Skeletal muscle satellite cell (primary cell): ENCODE measurements around the gene ATXN1.
"Not testable (repeated sequence)": the region's sequence is repeated elsewhere in the genome, so short reads cannot be mapped to it uniquely, and the experiment has no call there.

Experiments used
- H3K27me3 ChIP-seq: 2 replicates; pipeline ENCODE4 v1.7.0; 2013; ENCODE audit warnings: low read length; ENCODE audit not compliant: control insufficient read depth, insufficient read depth
- H3K36me3 ChIP-seq: 2 replicates; pipeline ENCODE4 v1.7.0; 2013; ENCODE audit warnings: mild to moderate bottlenecking, control low read depth, low read length; ENCODE audit not compliant: insufficient read depth
- H3K4me1 ChIP-seq: 2 replicates; pipeline ENCODE4 v1.7.0; 2013; ENCODE audit warnings: low read length; ENCODE audit not compliant: control insufficient read depth, insufficient read depth
- H3K4me2 ChIP-seq: 2 replicates; pipeline ENCODE4 v1.7.0; 2013; ENCODE audit warnings: mild to moderate bottlenecking, low read length
- H3K4me3 ChIP-seq: 2 replicates; pipeline ENCODE4 v1.7.0; 2013; ENCODE audit warnings: low read length
- H3K9ac ChIP-seq: 2 replicates; pipeline ENCODE4 v1.7.0; 2013; ENCODE audit warnings: mild to moderate bottlenecking, low read depth, low read length, moderate library complexity
- H3K9me3 ChIP-seq: replicated peaks from 2 replicates; pipeline ENCODE4 v1.7.0; 2013; ENCODE audit warnings: mild to moderate bottlenecking, control low read depth, low read length

The ATXN1 gene

DNA sequence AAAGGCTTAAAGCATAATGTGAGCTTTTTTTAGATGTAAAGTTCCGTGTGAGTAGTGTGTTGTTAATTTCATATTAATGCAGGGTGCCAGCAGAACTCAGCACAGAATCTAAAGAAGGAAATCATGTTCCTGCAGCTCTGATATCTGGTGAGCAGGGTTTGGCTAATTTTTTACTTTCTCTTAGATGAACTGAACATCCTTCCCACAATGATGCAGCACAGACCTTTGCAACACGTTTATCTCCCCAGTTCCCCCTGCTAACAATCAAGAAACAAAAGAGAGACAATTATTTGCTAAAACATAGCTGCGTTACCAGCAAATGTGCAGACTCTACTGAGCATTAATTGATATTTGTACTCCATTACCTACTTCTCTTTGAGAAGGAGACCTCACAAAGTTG lies 39.1 kb upstream of the ATXN1 start:
- Histone ChIP-seq H3K4me1 (peaks cover 4% of the 10 kb centered on the region), H3K36me3 (no peaks in the 10 kb centered on the region), H3K9ac (no peak overlapping the region), H3K4me2 (no peak overlapping the region), H3K4me3 (no peak overlapping the region), H3K27me3 (no peaks in the 10 kb centered on the region), H3K9me3 (no peaks in the 10 kb centered on the region)

DNA sequence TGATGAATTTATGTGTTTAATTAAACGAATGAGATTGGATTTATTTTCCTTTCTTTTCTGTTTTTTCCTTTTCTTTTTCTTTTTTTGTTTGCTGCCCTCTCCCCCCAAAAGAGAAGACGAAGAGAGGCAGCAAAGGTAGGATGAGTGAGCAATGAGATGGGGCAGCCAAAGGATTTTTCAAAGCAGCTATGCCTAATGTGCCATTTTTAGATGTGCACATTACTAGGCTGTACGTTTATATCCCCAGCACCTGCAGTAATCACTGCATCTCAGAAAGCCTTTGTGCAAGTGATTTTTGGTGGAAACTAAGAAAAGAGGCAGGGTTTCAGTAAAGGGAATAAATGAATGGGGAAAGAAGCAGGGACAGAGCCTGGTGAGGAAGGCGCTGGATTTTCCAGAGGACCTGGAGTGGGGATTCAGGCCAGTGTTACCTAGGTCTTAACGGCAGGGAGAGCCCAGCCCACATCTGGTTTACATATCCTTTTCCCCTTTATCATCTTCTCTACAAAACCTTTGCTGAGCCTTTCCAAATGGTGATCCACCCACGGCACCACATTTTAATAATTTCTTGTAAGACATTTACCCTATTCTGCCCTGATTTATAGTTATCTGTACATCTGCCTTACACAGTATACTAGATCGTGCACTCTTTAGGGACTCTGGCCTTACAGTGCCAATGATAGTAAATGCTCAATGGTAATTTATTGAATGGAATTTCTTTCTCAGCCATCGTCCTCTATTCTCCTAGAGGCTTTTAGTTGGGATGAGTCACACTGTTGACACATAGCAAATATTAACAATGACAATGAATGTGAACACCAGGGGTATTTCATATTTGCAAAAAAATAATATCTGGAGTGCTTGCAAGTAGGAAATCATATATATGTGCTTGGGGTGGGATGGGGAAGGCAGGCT lies 38.3 kb upstream of the ATXN1 start:
- no peak overlapping the region for H3K4me2 ChIP-seq
- H3K4me3 ChIP-seq: no peak overlapping the region
- no peak overlapping the region for H3K9ac ChIP-seq
- H3K4me1 ChIP-seq: peaks cover 4% of the 10 kb centered on the region
- H3K27me3 ChIP-seq: no peaks in the 10 kb centered on the region
- no peaks in the 10 kb centered on the region for H3K9me3 ChIP-seq
- H3K36me3 ChIP-seq: no peaks in the 10 kb centered on the region

DNA sequence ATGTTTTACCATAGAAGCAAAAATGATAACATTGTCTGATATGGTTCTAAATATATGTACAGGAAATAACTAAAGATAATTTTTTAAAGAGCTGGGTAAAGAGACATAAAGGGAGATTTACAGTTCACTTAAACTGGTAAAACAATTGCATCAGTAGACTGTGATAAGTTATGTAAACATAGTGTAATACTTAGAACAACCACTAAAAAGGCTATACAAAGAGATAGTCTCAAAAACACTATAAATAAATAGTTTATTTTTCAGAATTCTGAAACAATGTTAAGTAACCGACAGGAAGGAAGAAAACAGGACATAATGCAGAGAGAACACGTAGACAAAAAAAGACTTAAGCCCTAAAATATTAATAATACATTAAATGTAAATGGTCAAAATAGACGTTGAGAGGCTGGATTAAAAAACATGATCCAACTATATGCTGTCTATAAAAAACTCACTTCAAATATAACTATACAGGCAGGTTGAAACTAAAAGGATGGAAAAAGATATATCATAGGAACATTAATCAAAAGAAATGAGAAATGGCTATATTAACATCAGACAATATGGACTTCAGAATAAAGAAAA lies 32.7 kb upstream of the ATXN1 start:
- Histone ChIP-seq H3K4me3 (no peak overlapping the region), H3K9ac (no peak overlapping the region), H3K4me2 (no peak overlapping the region), H3K36me3 (no peaks in the 10 kb centered on the region), H3K27me3 (no peaks in the 10 kb centered on the region), H3K9me3 (no peaks in the 10 kb centered on the region), H3K4me1 (no peaks in the 10 kb centered on the region)

DNA sequence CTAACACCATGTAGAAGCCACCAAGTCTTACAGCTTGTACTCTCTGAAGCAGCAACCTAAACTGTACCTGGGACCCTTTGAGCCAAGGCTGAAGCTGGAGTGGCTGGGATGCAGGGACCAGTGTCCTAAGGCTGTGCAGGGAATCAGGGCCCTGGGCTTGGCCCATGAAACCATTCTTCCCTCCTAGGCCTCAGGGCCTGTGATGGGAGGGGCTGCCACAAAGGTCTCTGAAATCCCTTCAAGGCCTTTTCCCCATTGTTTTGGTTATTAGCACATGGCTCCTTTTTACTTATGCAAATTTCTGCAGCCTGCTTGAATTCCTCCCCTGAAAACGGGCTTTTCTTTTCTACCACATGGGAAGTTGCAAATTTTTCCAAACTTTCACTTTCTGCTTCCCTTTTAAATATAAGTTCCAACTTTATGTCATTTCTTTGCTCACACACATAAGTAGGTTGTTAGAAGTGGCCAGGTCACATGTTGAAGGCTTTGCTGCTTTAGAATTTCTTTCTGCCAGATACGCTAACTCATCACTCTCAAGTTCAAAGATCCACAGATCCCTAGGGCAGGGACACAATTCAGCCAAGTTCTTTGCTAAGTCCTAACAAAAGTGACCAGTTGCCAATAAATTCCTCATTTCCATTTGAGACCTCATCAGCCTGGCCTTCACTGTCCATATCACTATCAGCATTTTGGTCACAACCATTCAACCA lies 28.2 kb upstream of the ATXN1 start:
- H3K4me3 ChIP-seq: no peak overlapping the region
- H3K36me3 ChIP-seq: no peaks in the 10 kb centered on the region
- no peaks in the 10 kb centered on the region for H3K9me3 ChIP-seq
- H3K9ac ChIP-seq: no peak overlapping the region
- no peaks in the 10 kb centered on the region for H3K4me1 ChIP-seq
- H3K4me2 ChIP-seq: no peak overlapping the region
- no peaks in the 10 kb centered on the region for H3K27me3 ChIP-seq

DNA sequence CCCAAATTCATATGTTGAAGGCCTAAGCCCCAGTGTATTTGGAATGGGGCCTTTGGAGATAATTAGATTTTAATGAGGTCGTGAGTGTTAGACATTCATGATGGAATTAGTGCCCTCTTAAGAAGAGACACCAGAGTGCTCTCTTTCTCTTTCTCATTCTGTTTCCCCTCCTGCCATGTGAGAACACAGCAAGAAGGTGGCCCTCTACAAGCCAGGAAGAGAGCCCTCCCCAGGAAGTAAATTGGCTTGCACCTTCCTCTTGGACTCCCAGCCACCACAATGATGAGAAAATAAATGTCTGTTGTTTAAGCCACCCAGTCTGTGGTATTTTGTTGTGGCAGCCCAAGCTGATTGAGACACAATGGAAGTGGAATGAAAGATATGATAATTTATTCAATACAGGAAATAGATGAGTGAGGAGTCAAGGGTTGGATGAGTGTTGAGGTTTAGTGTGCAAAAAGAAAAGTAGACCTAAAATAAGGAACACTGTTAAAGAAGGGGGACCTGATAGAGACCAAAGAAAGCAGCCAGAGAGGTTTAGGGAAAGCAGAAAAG lies 25.9 kb upstream of the ATXN1 start:
- no peak overlapping the region for H3K4me3 ChIP-seq
- no peaks in the 10 kb centered on the region for H3K4me1 ChIP-seq
- H3K36me3 ChIP-seq: no peaks in the 10 kb centered on the region

DNA sequence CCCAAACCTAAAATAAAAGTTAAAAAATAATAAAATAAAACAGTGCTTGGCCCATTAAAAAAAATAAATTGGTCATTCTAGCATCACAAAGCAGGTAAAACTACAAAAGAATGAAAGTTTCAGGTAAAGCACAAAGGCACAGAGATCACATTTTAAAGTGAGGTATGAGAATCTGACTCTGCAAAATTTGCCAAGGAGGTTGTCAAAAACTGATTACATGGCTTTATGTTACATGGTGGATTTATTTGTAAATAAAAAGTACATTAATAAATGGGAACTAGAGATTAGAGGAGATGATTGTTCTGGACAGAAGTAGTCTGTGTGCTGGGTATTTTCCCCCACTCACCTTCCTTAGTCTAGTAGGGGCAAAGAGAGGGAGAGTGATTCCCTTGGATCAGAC lies 24.2 kb upstream of the ATXN1 start:
- H3K9me3 ChIP-seq: no peaks in the 10 kb centered on the region
- H3K4me1 ChIP-seq: no peaks in the 10 kb centered on the region
- no peaks in the 10 kb centered on the region for H3K27me3 ChIP-seq

More for the DNA sequence above, 25.9 kb upstream of the ATXN1 start:
- H3K27me3 ChIP-seq: no peaks in the 10 kb centered on the region
- H3K4me2 ChIP-seq: no peak overlapping the region
- no peaks in the 10 kb centered on the region for H3K9me3 ChIP-seq
- no peak overlapping the region for H3K9ac ChIP-seq

DNA sequence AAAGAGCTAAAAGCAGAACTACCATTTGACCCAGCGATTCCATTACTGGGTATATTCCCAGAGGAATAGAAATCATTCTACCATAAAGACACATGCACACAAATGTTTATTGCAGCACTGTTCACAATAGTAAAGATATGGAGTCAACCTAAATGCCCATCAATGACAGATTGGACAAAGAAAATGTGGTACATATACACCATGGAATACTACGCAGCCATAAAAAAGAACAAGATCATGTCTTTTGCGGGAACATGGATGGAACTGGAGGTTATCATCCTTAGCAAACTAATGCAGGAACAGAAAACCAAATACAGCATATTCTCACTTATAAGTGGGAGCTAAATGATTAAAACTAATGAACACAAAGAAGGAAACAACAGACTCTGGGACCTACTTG lies 23.7 kb upstream of the ATXN1 start:
- not testable (repeated sequence) for H3K27me3 ChIP-seq, H3K9me3 ChIP-seq

More for the DNA sequence above, 24.2 kb upstream of the ATXN1 start:
- Histone ChIP-seq H3K4me3 (no peak overlapping the region), H3K9ac (no peak overlapping the region), H3K36me3 (no peaks in the 10 kb centered on the region), H3K4me2 (no peak overlapping the region)

DNA sequence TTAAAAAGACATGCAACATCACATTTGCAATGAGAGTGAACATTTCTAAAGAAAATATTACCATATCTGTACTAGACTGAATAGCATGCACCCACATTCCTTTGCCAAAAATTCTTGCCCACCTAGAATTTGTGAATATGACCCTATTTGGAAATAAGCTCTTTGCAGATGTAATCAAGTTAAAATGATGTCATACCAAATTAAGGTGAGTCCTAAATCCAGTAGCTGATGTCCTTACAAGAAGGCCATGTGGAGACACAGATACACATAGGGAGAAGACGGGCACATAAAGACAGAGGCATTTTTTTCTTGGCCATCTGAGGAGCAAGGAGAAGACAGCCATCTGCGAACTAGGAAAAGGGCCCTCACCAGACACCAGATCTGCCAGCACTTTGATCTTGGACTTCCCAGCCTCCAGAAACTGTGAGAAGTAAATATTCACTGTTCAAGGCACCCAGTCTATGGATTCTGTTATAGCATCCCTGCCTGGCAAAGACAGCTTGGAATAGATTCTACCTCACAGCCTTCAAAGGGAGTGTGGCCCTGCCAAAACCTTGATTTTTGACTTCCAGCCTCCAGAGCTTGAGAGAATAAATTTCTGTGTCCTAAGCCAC lies 22.8 kb upstream of the ATXN1 start:
- Histone ChIP-seq H3K36me3 (no peaks in the 10 kb centered on the region), H3K9me3 (no peaks in the 10 kb centered on the region), H3K4me2 (no peak overlapping the region), H3K4me1 (no peaks in the 10 kb centered on the region), H3K27me3 (no peaks in the 10 kb centered on the region), H3K4me3 (no peak overlapping the region), H3K9ac (no peak overlapping the region)

More for the DNA sequence above, 23.7 kb upstream of the ATXN1 start:
- not testable (repeated sequence) for H3K4me1 ChIP-seq, H3K4me3 ChIP-seq, H3K36me3 ChIP-seq, H3K4me2 ChIP-seq, H3K9ac ChIP-seq

DNA sequence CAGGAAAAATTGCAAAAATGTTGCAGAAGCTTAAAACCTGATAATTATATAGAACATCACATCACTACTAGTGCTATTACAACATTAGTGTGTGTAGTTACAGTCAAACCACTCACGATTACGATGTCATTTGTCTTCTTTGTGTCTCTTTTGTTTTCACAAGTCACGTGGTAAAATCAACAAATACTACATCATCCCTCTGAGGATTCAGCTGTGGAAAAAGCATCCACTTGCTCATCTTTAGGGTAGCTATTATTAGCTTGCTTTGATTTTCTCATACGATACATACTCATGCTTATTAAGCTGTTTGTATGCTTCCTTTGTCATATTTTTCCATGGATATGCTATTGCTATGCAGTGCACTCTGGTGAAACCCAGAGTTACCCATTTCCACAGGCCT lies 22.2 kb upstream of the ATXN1 start:
- no peaks in the 10 kb centered on the region for H3K4me1 ChIP-seq
- no peaks in the 10 kb centered on the region for H3K36me3 ChIP-seq
- no peaks in the 10 kb centered on the region for H3K9me3 ChIP-seq
- H3K9ac ChIP-seq: no peak overlapping the region
- no peaks in the 10 kb centered on the region for H3K27me3 ChIP-seq
- H3K4me2 ChIP-seq: no peak overlapping the region
- H3K4me3 ChIP-seq: no peak overlapping the region

DNA sequence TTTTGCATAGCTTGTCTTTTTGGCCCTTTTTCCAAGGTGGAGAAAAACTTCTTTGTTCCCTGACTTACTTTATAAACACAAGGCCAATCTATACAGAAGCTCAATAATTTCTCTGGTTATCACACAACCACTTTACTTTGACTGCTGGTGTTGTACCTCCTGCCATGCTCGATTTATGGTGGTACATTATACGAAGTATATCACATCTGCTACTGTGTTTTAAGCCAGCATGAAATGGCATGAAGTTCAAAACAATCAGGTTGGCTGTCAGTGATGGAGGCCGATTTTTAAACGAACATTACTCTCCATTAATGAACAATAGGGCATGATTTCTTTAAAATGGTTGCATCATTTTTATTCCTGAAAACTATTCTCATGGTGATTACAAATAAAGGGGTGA lies 21.0 kb upstream of the ATXN1 start:
- Histone ChIP-seq H3K27me3 (no peaks in the 10 kb centered on the region), H3K36me3 (no peaks in the 10 kb centered on the region), H3K4me1 (no peaks in the 10 kb centered on the region), H3K9me3 (no peaks in the 10 kb centered on the region), H3K4me3 (no peak overlapping the region), H3K9ac (no peak overlapping the region), H3K4me2 (no peak overlapping the region)
